ENCODE data around the gene DLEC1.
"Not testable (repeated sequence)": the region's sequence is repeated elsewhere in the genome, so short reads cannot be mapped to it uniquely, and the experiment has no call there.

Gene DLEC1

DNA sequence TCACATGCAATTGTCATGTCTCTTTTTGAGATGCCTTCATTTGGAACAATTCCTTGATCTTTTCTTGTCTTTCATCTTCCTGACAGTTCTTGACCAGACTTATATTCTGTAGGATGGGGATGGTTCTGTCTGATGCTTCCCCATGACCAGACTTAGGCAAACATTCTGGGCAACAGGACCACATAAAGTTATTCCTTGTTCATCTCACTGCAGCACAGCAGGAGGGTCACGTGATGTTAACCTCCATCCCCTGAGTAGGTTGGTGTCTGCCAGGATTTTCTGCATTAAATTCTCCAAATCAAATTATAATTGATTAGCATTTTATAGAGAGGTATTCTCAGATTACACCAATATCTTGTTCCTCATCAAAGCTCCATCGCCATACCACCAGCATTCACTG is 7.8 kb downstream of the DLEC1 start:
- no peak for DNase-seq

DNA sequence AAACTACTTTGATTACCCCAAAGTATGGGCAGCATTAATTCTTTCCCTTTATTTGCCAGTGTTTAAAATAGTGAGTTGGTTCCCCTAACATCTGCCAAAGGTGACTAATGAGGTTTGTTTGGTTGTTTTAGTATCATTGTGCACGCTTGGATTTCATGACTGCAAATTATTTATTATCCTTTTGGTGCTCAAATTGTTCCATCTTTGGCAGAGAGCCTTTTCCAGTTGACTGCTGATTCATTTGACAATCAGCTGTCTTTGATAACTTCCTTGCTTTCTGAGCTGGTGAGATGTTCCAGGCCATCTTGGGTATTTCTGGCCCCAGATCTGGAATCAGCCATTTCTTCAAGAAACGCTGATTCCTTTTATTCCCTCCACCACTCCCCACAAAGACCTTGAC is 8.9 kb downstream of the DLEC1 start:
- DNase-seq, result no peak

DNA sequence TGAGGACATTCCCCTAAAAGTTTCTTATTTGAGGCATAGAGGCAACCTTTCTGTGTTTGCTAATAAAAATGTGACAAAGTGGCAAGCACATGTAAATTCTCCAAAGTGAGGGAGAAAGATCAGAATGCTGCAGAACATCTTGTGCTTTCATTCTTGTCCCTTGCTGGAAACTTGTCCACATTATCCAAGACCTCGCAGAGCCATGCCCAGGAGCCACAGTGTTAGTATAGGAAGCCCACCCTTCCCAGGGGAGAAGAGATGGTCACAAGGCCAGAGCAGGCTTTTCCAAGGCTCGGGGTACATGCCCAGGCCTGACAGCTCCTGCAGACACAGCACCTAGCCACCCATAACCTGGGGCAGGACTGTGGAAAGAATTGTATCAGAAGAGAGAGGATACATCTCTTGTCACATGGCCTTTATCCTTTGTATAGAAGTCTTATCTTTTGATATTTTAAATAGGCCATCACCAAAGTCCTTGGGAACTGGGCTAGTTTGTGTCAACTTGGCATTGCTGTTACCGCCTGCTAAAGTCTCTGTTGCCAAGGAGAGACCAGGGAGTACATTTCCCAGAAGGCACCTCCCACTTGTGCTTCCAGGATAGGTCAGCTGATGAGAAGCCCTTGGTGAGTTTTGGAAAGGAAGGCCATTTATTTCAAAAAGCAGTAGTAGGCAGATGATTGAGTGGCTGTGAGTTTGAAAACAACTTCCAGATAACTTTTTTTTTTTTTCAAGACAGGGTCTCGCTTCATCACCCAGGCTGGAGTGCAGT is 10.5 kb downstream of the DLEC1 start:
- DNase-seq, result no peak

DNA sequence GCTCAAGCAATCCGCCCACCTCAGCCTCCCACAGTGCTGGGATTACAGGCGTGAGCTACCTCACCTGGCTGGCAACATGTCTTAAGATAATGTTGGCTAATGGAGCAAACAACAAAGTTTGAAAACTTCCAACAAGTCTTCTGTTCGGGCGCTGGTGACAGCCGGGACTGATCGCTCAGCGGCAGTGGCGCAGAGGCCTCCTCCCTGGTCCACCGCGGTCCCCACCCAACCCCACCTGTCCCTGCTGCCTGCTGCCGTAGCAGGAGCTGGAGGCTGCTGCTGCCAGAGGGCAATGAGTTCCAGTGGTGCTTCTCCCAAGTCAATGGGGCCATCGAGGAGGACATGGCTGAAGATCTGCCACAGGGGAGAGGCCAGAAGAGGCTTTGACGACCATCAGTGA is 12.1 kb downstream of the DLEC1 start:
- DNase-seq, result no peak

DNA sequence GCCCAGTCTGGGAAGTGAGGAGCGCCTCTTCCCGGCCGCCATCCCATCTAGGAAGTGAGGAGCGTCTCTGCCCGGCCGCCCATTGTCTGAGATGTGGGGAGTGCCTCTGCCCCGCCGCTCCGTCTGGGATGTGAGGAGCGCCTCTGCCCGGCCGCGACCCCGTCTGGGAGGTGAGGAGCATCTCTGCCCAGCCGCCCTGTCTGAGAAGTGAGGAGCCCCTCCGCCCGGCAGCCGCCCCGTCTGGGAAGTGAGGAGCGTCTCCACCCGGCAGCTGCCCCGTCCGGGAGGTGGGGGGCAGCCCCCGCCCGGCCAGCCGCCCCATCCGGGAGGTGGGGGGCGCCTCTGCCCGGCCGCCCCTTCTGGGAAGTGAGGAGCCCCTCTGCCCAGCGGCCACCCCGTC is 14.3 kb downstream of the DLEC1 start:
- DNase-seq, result not testable (repeated sequence)

DNA sequence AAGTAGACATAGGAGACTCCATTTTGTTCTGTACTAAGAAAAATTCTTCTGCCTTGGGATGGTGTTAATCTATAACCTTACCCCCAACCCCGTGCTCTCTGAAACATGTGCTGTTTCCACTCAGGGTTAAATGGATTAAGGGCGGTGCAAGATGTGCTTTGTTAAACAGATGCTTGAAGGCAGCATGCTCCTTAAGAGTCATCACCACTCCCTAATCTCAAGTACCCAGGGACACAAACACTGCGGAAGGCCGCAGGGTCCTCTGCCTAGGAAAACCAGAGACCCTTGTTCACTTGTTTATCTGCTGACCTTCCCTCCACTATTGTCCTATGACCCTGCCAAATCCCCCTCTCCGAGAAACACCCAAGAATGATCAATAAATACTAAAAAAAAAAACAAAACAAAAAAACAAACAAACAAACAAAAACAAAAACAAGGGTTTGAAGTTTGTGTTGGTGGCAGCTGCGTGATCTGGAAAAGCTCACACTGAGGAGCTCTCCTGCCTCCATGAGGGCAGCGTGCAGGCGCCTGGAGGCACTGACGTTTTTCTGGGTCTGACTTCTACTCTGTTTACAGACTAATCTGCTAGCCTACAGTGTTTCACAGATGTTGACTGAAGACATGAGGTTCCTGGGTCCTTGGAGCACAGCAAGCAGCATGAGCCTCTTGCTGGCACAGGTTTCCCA is 14.9 kb downstream of the DLEC1 start:
- not testable (repeated sequence) for DNase-seq

DNA sequence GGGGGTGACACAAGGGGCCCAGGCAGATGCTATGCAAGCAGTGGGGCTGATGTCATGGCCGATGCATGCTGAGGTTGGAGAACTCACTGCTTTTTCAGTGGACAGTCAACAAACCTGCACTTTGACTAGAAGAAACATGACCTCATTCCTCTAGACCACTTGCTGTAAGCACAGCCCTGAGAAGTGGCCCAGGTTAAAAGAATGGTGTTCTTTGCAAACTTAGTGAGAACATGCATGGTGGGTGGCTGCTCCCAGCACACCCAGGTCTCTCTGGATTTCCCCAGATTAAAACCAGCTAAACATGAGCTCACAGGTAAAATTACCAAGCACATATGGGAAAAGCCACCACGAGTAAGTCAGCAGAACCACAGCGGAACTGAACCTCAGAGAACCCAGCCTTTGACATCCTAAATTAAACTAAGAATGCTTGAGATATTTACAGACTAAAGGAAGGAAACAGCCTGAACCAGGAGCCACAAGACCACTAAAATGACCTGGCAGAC is 15.5 kb downstream of the DLEC1 start:
- no peak for DNase-seq

DNA sequence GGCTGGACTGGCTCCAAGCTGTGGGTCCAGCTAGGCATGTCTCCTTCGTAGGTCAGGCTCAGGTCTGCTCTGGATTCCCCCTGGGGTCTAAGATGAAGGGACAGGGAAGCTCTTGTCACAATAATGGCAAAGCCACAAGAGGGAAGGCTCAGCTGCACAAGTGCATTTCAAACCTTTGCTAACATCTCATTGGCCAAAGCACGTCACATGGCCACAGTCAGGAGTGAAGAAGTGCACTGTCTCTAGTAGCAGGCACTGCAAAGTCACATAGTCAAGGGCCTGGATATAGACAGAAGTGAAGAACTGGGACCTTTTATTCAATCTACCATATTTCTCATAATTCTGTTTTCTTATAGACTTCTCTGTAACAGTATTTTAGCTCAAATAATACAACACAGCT is 20.1 kb downstream of the DLEC1 start:
- DNase-seq, result no peak

DNA sequence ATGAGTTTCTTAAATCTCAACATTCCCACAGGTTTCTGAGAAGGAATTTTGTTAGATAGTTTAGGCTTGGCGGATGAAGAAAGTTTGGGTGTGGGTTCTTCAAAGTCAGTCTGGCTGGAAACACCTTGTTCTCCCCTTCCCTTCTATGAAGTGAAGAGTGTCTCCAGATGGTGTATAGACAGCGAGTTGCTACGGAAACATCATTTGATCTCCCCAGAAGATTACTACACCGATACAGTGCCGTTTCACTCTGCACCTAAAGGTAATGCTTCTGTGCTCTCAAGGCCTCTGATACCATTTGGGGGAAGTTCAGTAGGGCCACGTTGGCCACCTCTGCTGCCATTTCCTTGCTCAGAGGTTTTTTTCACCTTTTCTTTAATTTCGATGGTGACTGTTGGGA is 20.6 kb downstream of the DLEC1 start:
- DNase-seq, result no peak

DNA sequence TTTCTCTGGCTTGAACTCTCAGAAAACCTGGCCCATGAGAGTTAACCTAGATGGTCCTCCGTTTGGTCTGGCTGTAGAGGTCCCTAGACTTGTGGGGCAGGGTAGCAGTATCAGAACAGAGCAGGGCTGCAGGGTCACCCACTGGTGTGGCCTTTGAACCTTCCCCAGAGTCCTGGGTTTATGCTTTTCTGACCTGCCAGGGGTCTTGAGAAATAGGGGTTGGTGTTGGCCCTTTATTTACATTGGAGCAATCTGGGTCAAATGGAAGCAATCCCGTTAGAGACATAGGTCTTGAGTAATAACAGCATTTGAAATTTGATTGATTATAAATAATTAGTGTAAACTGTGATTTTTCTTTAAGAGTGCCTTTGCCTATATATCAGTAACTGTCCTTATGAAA is 23.8 kb downstream of the DLEC1 start:
- DNase-seq, result no peak

DNA sequence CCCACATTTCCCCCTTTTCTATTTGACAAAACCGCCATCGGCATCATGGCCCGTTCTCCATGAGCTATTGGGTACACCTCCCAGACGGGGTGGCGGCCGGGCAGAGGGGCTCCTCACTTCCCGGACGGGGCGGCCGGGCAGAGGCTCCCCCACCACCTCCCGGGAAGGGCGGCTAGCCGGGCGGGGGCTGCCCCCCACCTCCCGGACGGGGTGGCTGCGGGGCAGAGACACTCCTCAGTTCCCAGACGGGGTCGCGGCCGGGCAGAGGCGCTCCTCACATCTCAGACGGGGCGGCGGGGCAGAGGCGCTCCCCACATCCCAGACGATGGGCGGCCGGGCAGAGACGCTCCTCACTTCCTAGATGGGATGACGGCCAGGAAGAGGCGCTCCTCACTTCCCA is 25.4 kb downstream of the DLEC1 start:
- not testable (repeated sequence) for DNase-seq

DNA sequence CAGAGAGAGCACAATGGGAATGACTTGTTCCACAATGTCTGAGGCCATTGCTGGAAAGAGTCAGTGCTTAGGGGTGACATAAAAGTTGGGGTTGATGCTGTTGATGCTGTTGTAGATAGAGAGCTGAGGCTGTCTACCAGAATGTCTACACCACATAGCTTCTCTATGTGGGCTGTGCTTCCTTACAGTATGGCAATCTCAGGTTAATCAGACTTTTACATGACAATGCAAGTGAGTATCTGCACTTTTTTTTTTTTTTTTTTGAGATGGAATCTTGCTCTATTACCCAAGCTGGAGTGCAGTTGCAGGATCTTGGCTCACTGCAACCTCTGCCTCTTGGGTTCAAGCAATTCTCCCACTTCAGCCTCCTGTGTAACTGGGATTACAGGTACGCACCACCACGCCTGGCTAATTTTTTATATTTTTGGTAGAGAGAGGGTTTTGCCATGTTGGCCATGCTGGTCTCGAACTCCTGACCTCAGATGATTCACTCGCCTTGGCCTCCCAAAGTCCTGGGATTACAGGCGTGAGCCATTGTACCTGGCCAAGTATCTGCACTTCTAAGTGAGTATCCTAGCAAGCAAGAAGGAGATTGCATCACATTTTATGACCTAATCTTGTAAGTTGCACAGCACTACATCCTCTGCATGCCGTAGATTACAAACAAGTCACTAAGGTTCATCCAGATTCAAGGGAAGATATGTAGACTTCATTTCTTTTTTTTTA is 28.7 kb downstream of the DLEC1 start:
- peak; percentile 33 for DNase-seq

DNA sequence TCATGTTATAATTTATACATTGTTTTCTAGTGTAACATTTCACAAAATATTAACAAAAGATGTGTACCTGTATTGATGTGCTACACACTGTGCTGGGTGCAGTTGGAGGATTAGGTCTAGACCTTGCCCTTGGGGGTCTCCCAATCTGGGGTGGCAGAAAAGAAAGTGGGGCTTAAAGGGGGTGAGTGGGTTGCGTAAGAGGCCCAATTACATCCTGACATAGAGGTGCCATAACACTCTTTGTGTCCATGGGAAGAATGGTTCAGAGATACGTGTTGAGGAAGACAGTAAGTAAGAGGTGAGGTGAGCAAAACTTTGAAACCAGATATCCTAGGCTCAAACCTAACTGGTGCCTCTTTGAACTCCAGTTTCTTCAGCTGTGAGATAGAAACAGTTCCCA is 31.0 kb downstream of the DLEC1 start:
- DNase-seq, result no peak

DNA sequence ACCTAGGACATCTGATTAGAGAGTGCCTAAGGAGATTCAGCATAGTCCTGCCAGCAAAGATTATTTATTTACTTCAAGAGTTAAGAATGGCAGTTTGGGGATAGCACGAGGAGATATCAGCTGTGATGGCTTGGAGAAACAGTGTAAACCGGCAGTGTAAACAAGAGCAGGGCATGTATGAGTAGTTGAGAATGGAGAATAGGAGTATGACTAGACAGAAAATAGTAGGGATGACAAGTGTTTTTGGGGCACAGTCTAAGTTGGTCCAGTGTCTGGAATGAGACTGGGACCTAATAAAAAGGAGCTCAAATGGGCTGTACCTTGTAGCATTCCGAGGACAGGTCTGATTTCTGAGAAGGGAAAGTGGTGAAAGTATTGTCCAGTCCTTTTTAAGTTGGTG is 38.1 kb downstream of the DLEC1 start:
- DNase-seq, result not testable (repeated sequence)

DNA sequence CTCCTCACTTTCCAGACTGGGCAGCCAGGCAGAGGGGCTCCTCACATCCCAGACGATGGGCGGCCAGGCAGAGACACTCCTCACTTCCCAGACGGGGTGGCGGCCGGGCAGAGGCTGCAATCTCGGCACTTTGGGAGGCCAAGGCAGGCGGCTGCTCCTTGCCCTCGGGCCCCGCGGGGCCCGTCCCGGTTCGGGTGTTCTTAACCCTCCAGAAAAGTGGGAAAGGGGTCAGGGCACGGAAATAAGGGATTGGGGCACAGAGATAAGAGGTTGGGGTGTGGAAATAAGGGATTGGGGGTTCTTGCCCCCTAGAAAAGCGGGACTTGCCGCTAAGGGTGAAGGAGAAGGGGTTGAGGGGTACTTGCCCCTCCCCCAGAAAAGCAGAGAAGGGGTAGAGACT is 43.3 kb downstream of the DLEC1 start:
- DNase-seq, result not testable (repeated sequence)

DNA sequence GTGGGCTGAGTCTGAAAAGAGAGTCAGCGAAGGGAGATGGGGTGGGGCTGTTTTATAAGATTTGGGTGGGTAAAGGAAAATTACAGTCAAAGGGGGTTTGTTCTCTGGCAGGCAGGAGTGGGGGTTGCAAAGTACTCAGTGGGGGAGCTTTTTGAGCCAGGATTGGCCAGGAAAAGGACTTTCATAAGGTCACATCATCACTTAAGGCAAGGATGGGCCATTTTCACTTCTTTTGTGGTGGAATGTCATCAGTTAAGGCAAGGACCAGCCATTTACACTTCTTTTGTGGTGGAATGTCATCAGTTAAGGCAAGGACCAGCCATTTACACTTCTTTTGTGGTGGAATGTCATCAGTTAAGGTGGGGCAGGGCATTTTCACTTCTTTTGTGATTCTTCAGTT is 44.2 kb downstream of the DLEC1 start:
- not testable (repeated sequence) for DNase-seq

DNA sequence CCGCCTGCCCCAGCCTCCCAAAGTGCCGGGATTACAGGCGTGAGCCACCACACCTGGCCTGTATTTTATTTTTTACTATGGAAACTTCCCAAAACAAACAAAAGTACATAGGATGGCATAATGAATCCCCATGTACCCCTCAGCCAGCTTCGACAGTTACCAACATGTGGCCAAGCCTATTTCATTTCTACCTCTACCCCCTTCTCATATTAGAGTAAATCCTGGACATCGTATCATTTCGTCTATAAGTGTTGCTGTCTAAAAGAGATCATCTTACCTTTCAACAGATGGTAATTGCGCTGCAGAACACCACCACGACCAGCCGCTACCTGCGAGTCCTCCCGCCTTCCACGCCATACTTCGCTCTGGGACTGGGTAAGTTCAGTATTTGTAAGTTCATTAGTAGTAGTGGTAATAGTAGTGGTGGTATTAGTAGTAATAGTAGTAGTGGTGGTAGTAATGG is 44.9 kb downstream of the DLEC1 start:
- DNase-seq, result peak; percentile 28

DNA sequence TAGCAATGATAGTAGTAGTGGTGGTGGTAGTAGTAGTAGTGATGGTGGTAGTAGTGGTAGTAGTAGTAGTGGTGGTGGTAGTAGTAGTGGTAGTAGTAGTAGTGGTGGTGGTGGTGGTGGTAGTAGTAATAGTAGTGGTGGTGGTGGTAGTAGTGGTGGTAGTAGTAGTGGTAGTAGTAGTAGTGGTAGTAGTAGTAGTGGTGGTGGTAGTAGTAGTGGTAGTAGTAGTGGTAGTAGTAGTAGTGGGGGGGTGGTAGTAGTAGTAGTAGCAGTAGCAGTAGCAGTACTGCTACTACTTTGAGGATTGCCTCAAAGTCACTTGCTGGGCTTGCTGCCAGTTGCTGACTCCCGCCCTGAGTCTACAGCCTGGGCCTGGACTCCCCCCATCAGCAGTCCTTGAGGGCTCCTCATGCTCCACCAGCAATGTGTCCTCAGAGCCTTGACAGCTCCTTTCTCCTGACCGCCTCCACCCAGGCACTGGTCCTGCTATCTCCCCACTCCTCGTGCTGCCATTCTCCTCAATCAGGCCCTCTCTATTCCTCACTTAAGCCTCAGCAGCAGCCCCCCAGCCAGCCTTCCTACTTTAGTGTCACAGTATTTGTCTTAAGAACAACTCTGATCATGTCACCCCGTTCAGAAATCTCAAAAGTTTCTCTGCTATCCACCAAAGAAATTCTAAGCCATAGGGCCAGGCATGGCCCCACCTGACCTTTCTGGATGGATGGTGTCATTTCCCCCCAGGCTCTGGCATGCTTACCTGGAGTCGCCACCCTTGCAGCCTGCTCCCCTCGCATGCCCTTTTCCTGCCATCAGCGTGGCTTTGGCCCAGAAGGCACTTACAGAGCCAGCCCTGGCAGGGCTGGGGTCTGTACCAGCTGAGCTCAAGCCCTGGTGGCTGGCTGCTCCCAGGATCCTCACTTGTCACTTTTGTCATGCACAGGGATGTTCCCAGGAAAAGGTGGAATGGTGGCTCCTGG is 45.6 kb downstream of the DLEC1 start:
- DNase-seq, result peak; percentile 83

DNA sequence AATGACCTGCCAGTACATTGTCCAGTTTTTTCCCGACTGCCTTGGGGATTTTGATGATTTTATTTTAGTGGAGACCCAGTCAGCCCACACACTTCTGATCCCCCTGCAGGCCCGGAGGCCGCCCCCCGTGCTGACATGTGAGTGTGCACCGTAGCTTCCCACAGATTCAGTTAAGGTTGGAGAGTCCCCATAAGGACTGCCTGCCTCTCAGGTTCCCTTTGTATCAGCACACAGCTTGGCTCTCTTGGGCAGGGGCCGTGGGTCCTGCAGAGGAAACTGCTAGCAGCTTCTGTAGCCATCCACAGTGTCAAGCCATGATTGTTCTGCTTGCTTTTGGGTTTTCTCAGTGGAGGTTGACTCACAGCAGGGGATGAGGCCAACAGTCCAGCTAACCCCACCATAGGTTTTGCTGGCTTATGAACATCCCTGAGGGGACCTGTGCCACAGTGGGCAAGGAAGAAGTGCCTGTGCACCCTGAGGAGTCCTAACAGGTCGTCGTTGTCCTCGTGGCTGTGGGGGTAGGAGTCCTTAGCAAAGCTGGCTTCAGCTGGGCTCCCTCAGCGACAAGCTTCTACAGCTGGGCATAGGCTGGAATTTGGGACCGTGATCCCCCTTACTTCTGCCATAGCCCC is 46.4 kb downstream of the DLEC1 start:
- no peak for DNase-seq

DNA sequence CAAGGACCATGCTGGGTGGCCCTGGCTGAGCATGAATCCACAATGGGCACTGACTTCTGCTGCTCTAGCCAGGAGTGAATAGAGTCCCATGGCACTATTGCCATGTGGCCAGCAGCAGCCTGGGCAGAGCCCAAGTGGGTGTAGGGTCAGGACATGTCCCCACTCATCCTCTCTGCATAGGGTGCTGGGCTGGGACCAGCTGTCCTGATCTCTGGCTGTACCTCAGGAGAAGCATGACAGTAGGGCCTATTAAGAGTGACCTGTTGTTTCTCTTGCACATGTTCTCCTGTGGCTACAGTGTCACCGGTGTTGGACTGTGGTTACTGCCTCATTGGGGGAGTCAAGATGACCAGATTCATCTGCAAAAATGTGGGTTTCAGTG is 46.9 kb downstream of the DLEC1 start:
- no peak for DNase-seq

DNA sequence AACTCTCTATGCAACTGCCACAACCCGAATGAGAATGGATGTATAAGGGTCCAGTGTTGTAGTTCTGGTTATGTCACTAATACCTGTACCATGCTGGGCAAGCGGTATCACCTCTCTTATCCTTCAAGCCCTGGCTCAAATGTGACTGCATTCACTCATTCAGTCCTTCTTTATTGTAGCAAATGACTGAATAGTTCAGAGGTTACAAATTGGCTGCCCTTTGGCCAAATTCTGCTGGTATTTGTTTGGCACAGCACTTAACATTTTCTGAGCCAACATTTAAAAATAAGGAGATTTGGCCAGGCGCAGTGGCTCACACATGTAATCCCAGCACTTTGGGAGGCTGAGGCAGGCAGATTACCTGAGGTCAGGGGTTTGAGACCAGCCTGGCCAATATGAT is 47.5 kb downstream of the DLEC1 start:
- no peak for DNase-seq

DNA sequence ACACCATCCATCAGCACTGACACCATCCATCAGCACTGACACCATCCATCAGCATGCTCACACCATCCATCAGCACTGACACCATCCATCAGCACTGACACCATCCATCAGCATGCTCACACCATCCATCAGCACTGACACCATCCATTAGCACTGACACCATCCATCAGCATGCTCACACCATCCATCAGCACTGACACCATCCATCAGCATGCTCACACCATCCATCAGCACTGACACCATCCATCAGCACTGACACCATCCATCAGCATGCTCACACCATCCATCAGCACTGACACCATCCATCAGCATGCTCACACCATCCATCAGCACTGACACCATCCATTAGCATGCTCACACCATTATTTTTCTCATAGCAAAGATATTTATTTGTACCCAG is 48.3 kb downstream of the DLEC1 start:
- not testable (repeated sequence) for DNase-seq
